Suppressor macrophage treated with lipopolysaccharide for 1 hour (primary cell): ENCODE data around the gene ZNF423.

ENCODE experiments used
- DNase-seq, 3 donors: peaks; one replicate each; pipeline ENCODE4 v3.0.0-alpha.2; 2020 to 2022

The ZNF423 gene

GRCh38 chr16:49452108-49452507, 403.8 kb downstream of the ZNF423 start:
- no peak for DNase-seq

- no peak for DNase-seq
Measured at GRCh38 chr16:49446805-49447204, 409.1 kb downstream of the ZNF423 start.

- DNase-seq = no peak
Measured at GRCh38 chr16:49443576-49443975, 412.3 kb downstream of the ZNF423 start.

- DNase-seq = no peak
Measured at GRCh38 chr16:49442805-49443204, 413.1 kb downstream of the ZNF423 start.

- DNase-seq = peak in 1 of 3 donors; percentile 3
Measured at GRCh38 chr16:49441366-49441780, 414.5 kb downstream of the ZNF423 start.

- DNase-seq = no peak
Measured at GRCh38 chr16:49440156-49441065, 415.5 kb downstream of the ZNF423 start.

GRCh38 chr16:49439676-49440075, 416.2 kb downstream of the ZNF423 start:
- DNase-seq = no peak

- DNase-seq = no peak
Measured at GRCh38 chr16:49439050-49439449, 416.9 kb downstream of the ZNF423 start.
